SK-N-SH (cell line): Measurements from ENCODE around the gene FANCE.

Source experiments
- EP300 ChIP-seq, 2 experiments: IDR thresholded peaks; 2 replicates each; pipeline versions ENCODE4 v1.4.0 to v1.6.1; 2012; ENCODE audit warnings: borderline replicate concordance in 1 of 2, low read depth in 1 of 2, low read length in 1 of 2
- FOXJ3 ChIP-seq: sonication (generic); formaldehyde crosslinking; IDR thresholded peaks from 2 replicates; pipeline ENCODE4 v1.5.1; 2020; ENCODE audit warnings: mild to moderate bottlenecking, missing genetic modification reagents
- POLR2AphosphoS5 ChIP-seq: IDR thresholded peaks from 2 replicates; pipeline ENCODE4 v1.6.1; 2012; ENCODE audit warnings: low read depth, low read length
- RAD21 ChIP-seq: IDR thresholded peaks from 2 replicates; pipeline ENCODE4 v1.6.1; 2012; ENCODE audit warnings: mild to moderate bottlenecking, low read length
- SIN3A ChIP-seq: IDR thresholded peaks from 2 replicates; pipeline ENCODE4 v1.6.1; 2012; ENCODE audit warnings: low read depth, mild to moderate bottlenecking, low read length, moderate library complexity, borderline replicate concordance
- TAF1 ChIP-seq: IDR thresholded peaks from 2 replicates; pipeline ENCODE4 v1.6.1; 2012; ENCODE audit warnings: low read depth, mild to moderate bottlenecking, low read length, moderate library complexity, borderline replicate concordance
- TF ChIP-seq, protein P1 (sequence below): fragments of 200-600 bp; sonication (generic); IDR thresholded peaks from 2 replicates; pipeline ENCODE4 v1.6.1; 2017; ENCODE audit warnings: antibody characterized with exemption, mild to moderate bottlenecking, moderate library complexity
- TF ChIP-seq, protein P2 (sequence below): fragments of 150-350 bp; IDR thresholded peaks from 2 replicates; pipeline ENCODE4 v1.6.1; 2017; ENCODE audit warnings: antibody characterized with exemption, low read length, low read depth, borderline replicate concordance
- TF ChIP-seq, protein P3 (sequence below): IDR thresholded peaks from 2 replicates; pipeline ENCODE4 v1.4.0; 2012; ENCODE audit warnings: low read depth
- TF ChIP-seq, protein P4 (sequence below): IDR thresholded peaks from 2 replicates; pipeline ENCODE4; 2012

DNA sequence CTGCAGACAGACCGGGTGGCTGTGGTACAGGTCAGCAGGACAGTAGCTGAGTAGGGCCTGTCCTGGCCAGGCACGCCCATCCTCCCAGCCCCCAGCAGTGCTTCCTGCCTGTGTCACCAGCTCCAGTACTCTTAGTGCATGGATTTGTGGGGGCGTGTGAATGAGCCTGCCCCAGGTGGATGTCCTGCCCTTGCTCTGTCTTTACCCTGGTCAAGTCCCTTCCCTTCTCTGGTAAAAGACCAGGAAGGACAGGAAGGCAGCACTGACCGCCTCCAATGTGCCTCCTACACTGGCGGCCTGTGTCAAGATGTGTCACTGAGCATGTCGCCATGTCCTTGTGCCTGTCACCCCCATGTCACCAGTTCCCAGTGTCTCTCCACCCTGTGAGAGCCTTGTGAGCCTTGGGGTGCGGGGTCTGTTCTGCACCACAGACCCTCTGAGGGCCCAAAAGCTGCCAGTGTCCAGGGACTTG is 32.8 kb downstream of the FANCE start:
- TF ChIP-seq SIN3A (no peak), RAD21 (no peak), FOXJ3 (CRISPR knock-in tag) (no peak), EP300 (IDR thresholded peaks at IDR 0.05; ENCODE audit: borderline replicate concordance in 1 of 2, low read depth in 1 of 2, low read length in 1 of 2) (no peak), TAF1 (no peak), POLR2AphosphoS5 (no peak)
- TF ChIP-seq, protein P1, sequence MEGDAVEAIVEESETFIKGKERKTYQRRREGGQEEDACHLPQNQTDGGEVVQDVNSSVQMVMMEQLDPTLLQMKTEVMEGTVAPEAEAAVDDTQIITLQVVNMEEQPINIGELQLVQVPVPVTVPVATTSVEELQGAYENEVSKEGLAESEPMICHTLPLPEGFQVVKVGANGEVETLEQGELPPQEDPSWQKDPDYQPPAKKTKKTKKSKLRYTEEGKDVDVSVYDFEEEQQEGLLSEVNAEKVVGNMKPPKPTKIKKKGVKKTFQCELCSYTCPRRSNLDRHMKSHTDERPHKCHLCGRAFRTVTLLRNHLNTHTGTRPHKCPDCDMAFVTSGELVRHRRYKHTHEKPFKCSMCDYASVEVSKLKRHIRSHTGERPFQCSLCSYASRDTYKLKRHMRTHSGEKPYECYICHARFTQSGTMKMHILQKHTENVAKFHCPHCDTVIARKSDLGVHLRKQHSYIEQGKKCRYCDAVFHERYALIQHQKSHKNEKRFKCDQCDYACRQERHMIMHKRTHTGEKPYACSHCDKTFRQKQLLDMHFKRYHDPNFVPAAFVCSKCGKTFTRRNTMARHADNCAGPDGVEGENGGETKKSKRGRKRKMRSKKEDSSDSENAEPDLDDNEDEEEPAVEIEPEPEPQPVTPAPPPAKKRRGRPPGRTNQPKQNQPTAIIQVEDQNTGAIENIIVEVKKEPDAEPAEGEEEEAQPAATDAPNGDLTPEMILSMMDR: no peak
- TF ChIP-seq, protein P2, sequence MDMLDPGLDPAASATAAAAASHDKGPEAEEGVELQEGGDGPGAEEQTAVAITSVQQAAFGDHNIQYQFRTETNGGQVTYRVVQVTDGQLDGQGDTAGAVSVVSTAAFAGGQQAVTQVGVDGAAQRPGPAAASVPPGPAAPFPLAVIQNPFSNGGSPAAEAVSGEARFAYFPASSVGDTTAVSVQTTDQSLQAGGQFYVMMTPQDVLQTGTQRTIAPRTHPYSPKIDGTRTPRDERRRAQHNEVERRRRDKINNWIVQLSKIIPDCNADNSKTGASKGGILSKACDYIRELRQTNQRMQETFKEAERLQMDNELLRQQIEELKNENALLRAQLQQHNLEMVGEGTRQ: no peak
- TF ChIP-seq, protein P3, sequence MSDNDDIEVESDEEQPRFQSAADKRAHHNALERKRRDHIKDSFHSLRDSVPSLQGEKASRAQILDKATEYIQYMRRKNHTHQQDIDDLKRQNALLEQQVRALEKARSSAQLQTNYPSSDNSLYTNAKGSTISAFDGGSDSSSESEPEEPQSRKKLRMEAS: no peak
- TF ChIP-seq, protein P4, sequence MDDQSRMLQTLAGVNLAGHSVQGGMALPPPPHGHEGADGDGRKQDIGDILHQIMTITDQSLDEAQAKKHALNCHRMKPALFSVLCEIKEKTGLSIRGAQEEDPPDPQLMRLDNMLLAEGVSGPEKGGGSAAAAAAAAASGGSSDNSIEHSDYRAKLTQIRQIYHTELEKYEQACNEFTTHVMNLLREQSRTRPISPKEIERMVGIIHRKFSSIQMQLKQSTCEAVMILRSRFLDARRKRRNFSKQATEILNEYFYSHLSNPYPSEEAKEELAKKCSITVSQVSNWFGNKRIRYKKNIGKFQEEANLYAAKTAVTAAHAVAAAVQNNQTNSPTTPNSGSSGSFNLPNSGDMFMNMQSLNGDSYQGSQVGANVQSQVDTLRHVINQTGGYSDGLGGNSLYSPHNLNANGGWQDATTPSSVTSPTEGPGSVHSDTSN: no peak
